ENCODE results near the gene TOMM6. TPM values are rescaled to one million over a fixed set of nuclear protein-coding genes. Genes with fewer than 3 reads are reported as not detected.

TOMM6 gene
- total RNA-seq, 8 experiments from 2014 or later = 180 to 286 (median 234) TPM

GRCh38 chr6:41781366-41781730 lies 6.1 kb upstream of the TOMM6 start:
- Histone ChIP-seq H3K4me3 (peak overlapping the region in 3 of 5 donors; percentile 65 to 68 (median 66)), H3K27ac (no peak overlapping the region), H3K4me1 (replicated peaks in 1 of 2) (peaks cover 10 to 13% of the 10 kb centered on the region in 2 donors)
- no peak for ATAC-seq (replicated peaks in 6 of 8)
- WGBS, 10 experiments = 0 to 100% (median 47%) methylated on average over 1 to 3 of the region's 3 CpGs; no CpG with 5 or more reads in 3 of the 10 experiments
- in situ Hi-C loops (cut with MboI; ENCODE audit: low pct_unique_long_range_greater_than_20kb in 2 of 9, low sequenced_read_pairs in 9 of 9, unreplicated experiment in 9 of 9) = loop anchor here in 6 of 9 experiments (10.0 to 25.0 kb wide), 3 partner anchors 131 to 263 kb away; partner anchors contain the start of genes BYSL (in 1 of the 6) and MED20 (in 1 of the 6)

- WGBS, 10 experiments = 0 to 90% (median 61%) methylated on average over 1 to 6 of the region's 6 CpGs; no CpG with 5 or more reads in 3 of the 10 experiments
- no peak overlapping the region for H3K27ac ChIP-seq
- in situ Hi-C loops (cut with MboI; ENCODE audit: low pct_unique_long_range_greater_than_20kb in 2 of 9, low sequenced_read_pairs in 9 of 9, unreplicated experiment in 9 of 9) = loop anchor here in 6 of 9 experiments (10.0 to 25.0 kb wide), 3 partner anchors 129 to 262 kb away; partner anchors contain the start of genes BYSL (in 1 of the 6) and MED20 (in 1 of the 6)
- no peak for ATAC-seq (replicated peaks in 6 of 8)
- H3K4me1 ChIP-seq (replicated peaks in 1 of 2) = peaks cover 11 to 13% of the 10 kb centered on the region in 2 donors
- H3K4me3 ChIP-seq = no peak overlapping the region
Measured at GRCh38 chr6:41783106-41783780, 4.3 kb upstream of the TOMM6 start.

GRCh38 chr6:41784581-41785171 lies 2.8 kb upstream of the TOMM6 start:
- no peak overlapping the region for H3K27ac ChIP-seq
- peaks cover 11 to 14% of the 10 kb centered on the region in 2 donors for H3K4me1 ChIP-seq (replicated peaks in 1 of 2)
- H3K4me3 ChIP-seq = no peak overlapping the region
- in situ Hi-C loops (cut with MboI; ENCODE audit: low pct_unique_long_range_greater_than_20kb in 2 of 9, low sequenced_read_pairs in 9 of 9, unreplicated experiment in 9 of 9) = loop anchor here in 6 of 9 experiments (10.0 to 25.0 kb wide), 3 partner anchors 128 to 260 kb away; partner anchors contain the start of genes BYSL (in 1 of the 6) and MED20 (in 1 of the 6)
- WGBS, 10 experiments = 76% methylated on average over 4 of the region's 5 CpGs; no CpG with 5 or more reads in 9 of the 10 experiments
- no peak for ATAC-seq (replicated peaks in 6 of 8)

- ATAC-seq (replicated peaks in 6 of 8) = no peak
- in situ Hi-C loops (cut with MboI; ENCODE audit: low pct_unique_long_range_greater_than_20kb in 2 of 9, low sequenced_read_pairs in 9 of 9, unreplicated experiment in 9 of 9) = loop anchor here in 6 of 9 experiments (10.0 to 25.0 kb wide), 3 partner anchors 127 to 260 kb away; partner anchors contain the start of genes BYSL (in 1 of the 6) and MED20 (in 1 of the 6)
- Histone ChIP-seq H3K4me1 (replicated peaks in 1 of 2) (peaks cover 11 to 14% of the 10 kb centered on the region in 2 donors), H3K27ac (no peak overlapping the region), H3K4me3 (no peak overlapping the region)
- 50 to 100% (median 89%) methylated on average over 2 to 7 of the region's 11 CpGs; no CpG with 5 or more reads in 5 of the 10 experiments for WGBS, 10 experiments
Measured at GRCh38 chr6:41785254-41785653, 2.2 kb upstream of the TOMM6 start.

- 5 to 80% (median 19%) methylated on average over 1 to 14 of the region's 29 CpGs; no CpG with 5 or more reads in 4 of the 10 experiments for WGBS, 10 experiments
- Histone ChIP-seq H3K4me3 (peak overlapping the region; percentile 59 to 97 (median 86)), H3K27ac (peak overlapping the region in 1 of 2 donors; percentile 98), H3K4me1 (replicated peaks in 1 of 2) (peaks cover 10 to 14% of the 10 kb centered on the region in 2 donors)
- peak; percentile 3 to 29 (median 24) for ATAC-seq (replicated peaks in 6 of 8)
- in situ Hi-C loops (cut with MboI; ENCODE audit: low pct_unique_long_range_greater_than_20kb in 2 of 9, low sequenced_read_pairs in 9 of 9, unreplicated experiment in 9 of 9) = loop anchor here in 6 of 9 experiments (10.0 to 25.0 kb wide), 3 partner anchors 126 to 259 kb away; partner anchors contain the start of genes BYSL (in 1 of the 6) and MED20 (in 1 of the 6)
Measured at GRCh38 chr6:41785689-41786450, 1.6 kb upstream of the TOMM6 start.

- peak overlapping the region; percentile 94 to 98 for H3K27ac ChIP-seq
- ATAC-seq (replicated peaks in 6 of 8) = peak; percentile 71 to 84 (median 82)
- H3K4me1 ChIP-seq (replicated peaks in 1 of 2) = peaks cover 8 to 14% of the 10 kb centered on the region in 2 donors
- WGBS, 10 experiments = 0 to 1% (median 0%) methylated on average over 3 to 9 of the region's 58 CpGs; no CpG with 5 or more reads in 6 of the 10 experiments
- in situ Hi-C loops (cut with MboI; ENCODE audit: low pct_unique_long_range_greater_than_20kb in 2 of 9, low sequenced_read_pairs in 9 of 9, unreplicated experiment in 9 of 9) = loop anchor here in 6 of 9 experiments (10.0 to 25.0 kb wide), 3 partner anchors 126 to 258 kb away; partner anchors contain the start of genes BYSL (in 1 of the 6) and MED20 (in 1 of the 6)
- H3K4me3 ChIP-seq = peak overlapping the region; percentile 59 to 97 (median 86)
Measured at GRCh38 chr6:41786451-41787218, 859 bp upstream of the TOMM6 start.

- no peak overlapping the region for H3K4me3 ChIP-seq
- H3K4me1 ChIP-seq (replicated peaks in 1 of 2) = peaks cover 8 to 14% of the 10 kb centered on the region in 2 donors
- H3K27ac ChIP-seq = no peak overlapping the region
- ATAC-seq (replicated peaks in 6 of 8) = no peak
- in situ Hi-C loops (cut with MboI; ENCODE audit: low pct_unique_long_range_greater_than_20kb in 2 of 9, low sequenced_read_pairs in 9 of 9, unreplicated experiment in 9 of 9) = loop anchor here in 6 of 9 experiments (10.0 to 25.0 kb wide), 3 partner anchors 123 to 255 kb away; partner anchors contain the start of genes BYSL (in 1 of the 6) and MED20 (in 1 of the 6)
- 73 to 100% (median 92%) methylated on average over 1 to 3 of the region's 3 CpGs; no CpG with 5 or more reads in 1 of the 10 experiments for WGBS, 10 experiments
Measured at GRCh38 chr6:41789390-41789724, 1.9 kb downstream of the TOMM6 start.

GRCh38 chr6:41790045-41790444 lies 2.6 kb downstream of the TOMM6 start:
- 86 to 100% (median 100%) methylated on average over 1 of the region's 1 CpG; no CpG with 5 or more reads in 2 of the 10 experiments for WGBS, 10 experiments
- no peak for ATAC-seq (replicated peaks in 6 of 8)
- in situ Hi-C loops (cut with MboI; ENCODE audit: low pct_unique_long_range_greater_than_20kb in 2 of 9, low sequenced_read_pairs in 9 of 9, unreplicated experiment in 9 of 9) = loop anchor here in 6 of 9 experiments (10.0 to 25.0 kb wide), 3 partner anchors 122 to 247 kb away; partner anchors contain the start of genes BYSL (in 2 of the 6) and MED20 (in 2 of the 6)
- Histone ChIP-seq H3K27ac (no peak overlapping the region), H3K4me3 (no peak overlapping the region), H3K4me1 (replicated peaks in 1 of 2) (peaks cover 8 to 14% of the 10 kb centered on the region in 2 donors)

- in situ Hi-C loops (cut with MboI; ENCODE audit: low pct_unique_long_range_greater_than_20kb in 2 of 9, low sequenced_read_pairs in 9 of 9, unreplicated experiment in 9 of 9) = loop anchor here in 6 of 9 experiments (10.0 to 25.0 kb wide), 3 partner anchors 121 to 246 kb away; partner anchors contain the start of genes BYSL (in 2 of the 6) and MED20 (in 2 of the 6)
- 38 to 100% (median 73%) methylated on average over 1 of the region's 1 CpG; no CpG with 5 or more reads in 2 of the 10 experiments for WGBS, 10 experiments
- H3K4me3 ChIP-seq = no peak overlapping the region
Measured at GRCh38 chr6:41791305-41791704, 3.8 kb downstream of the TOMM6 start.

GRCh38 chr6:41791984-41792383 lies 4.5 kb downstream of the TOMM6 start:
- whole genome bisulfite sequencing, 10 experiments = 50 to 100% (median 90%) methylated on average over 1 to 4 of the region's 4 CpGs

More at GRCh38 chr6:41791305-41791704, 3.8 kb downstream of the TOMM6 start:
- H3K27ac ChIP-seq = no peak overlapping the region
- no peak for ATAC-seq (replicated peaks in 6 of 8)
- peaks cover 5 to 9% of the 10 kb centered on the region in 2 donors for H3K4me1 ChIP-seq (replicated peaks in 1 of 2)

GRCh38 chr6:41796474-41796873 lies 9.0 kb downstream of the TOMM6 start:
- no peak for ATAC-seq (replicated peaks in 6 of 8)
- WGBS, 10 experiments = 63 to 100% (median 96%) methylated on average over 1 to 2 of the region's 2 CpGs; no CpG with 5 or more reads in 2 of the 10 experiments
- no peak overlapping the region for H3K27ac ChIP-seq
- no peak overlapping the region for H3K4me3 ChIP-seq
- in situ Hi-C loops (cut with MboI; ENCODE audit: low pct_unique_long_range_greater_than_20kb in 2 of 9, low sequenced_read_pairs in 9 of 9, unreplicated experiment in 9 of 9) = loop anchor here in 6 of 9 experiments (10.0 to 25.0 kb wide), 3 partner anchors 116 to 241 kb away; partner anchors contain the start of genes BYSL (in 2 of the 6) and MED20 (in 2 of the 6)
- no peaks in the 10 kb centered on the region for H3K4me1 ChIP-seq (replicated peaks in 1 of 2)

More at GRCh38 chr6:41791984-41792383, 4.5 kb downstream of the TOMM6 start:
- in situ Hi-C loops (cut with MboI; ENCODE audit: low pct_unique_long_range_greater_than_20kb in 2 of 9, low sequenced_read_pairs in 9 of 9, unreplicated experiment in 9 of 9) = loop anchor here in 6 of 9 experiments (10.0 to 25.0 kb wide), 3 partner anchors 120 to 245 kb away; partner anchors contain the start of genes BYSL (in 2 of the 6) and MED20 (in 2 of the 6)
- Histone ChIP-seq H3K27ac (no peak overlapping the region), H3K4me1 (replicated peaks in 1 of 2) (peaks cover 5 to 9% of the 10 kb centered on the region in 2 donors), H3K4me3 (no peak overlapping the region)
- ATAC-seq (replicated peaks in 6 of 8) = no peak

Measured in motor neuron (in vitro differentiated cells).